HCT116 (cell line): ENCODE results near the gene CDH7. TPM values are rescaled to one million over a fixed set of nuclear protein-coding genes. Genes with fewer than 3 reads are reported as not detected.
A peak's percentile ranks its signal among the peaks of the same experiment; 100 is the strongest.

Experiments
- ATAC-seq: fragments of 200-7000 bp; cut with Tn5 transposase; 2 replicates; pipeline ENCODE4 v1.9.1; 2020; ENCODE audit warnings: mild to moderate bottlenecking, moderate library complexity
- Bru-seq: library from RNA; stranded (reverse); fragments of 400-500 nt; gene quantifications from one replicate; lab custom pipeline; 2021; lab: Mats Ljungman, UMichigan
- BruChase-seq, 2 experiments: library from RNA; stranded (reverse); fragments of 400-500 nt; gene quantifications; one replicate each; lab custom pipeline; 2021; lab: Mats Ljungman, UMichigan
- BruUV-seq: library from RNA; stranded (reverse); fragments of 400-500 nt; replicated peaks from 2 replicates; lab custom pipeline; 2021; lab: Mats Ljungman, UMichigan
- CTCF ChIA-PET: fragments of 300-600 bp; sonication (Branson Sonifier 250); formaldehyde crosslinking; loops from one replicate; lab custom pipeline; 2021; ENCODE audit warnings: antibody characterized with exemption; lab: Charles Lee
- POLR2A ChIA-PET: fragments of 300-600, 350-600 bp; sonication (Branson Sonifier 250); formaldehyde crosslinking; loops from one replicate; lab custom pipeline; 2021; ENCODE audit warnings: antibody characterized with exemption; lab: Charles Lee
- RAD21 ChIA-PET, 2 experiments: fragments of 300-600 bp; sonication (Branson Sonifier 250); formaldehyde crosslinking; loops; one replicate each; lab custom pipeline; 2023; ENCODE audit warnings: low total read pairs in 2 of 2; ENCODE audit not compliant: uncharacterized antibody in 2 of 2, unreplicated experiment in 2 of 2, low non-redundant PET in 1 of 2; lab: Charles Lee
- DNase-seq: peaks from one replicate; pipeline ENCODE4 v3.0.0-alpha.2; 2010; ENCODE audit warnings: low read depth, low spot score
- H2AFZ ChIP-seq: fragments of 200-600 bp; shearing (Covaris generic), sonication (generic); 2 replicates; pipeline ENCODE4 v1.6.1; 2017; ENCODE audit warnings: low read depth, mixed run types, mixed read lengths, antibody characterized with exemption, low read length; ENCODE audit not compliant: poor library complexity, severe bottlenecking
- H3K27ac ChIP-seq: 2 replicates; pipeline ENCODE4 v1.5.1; 2012; ENCODE audit warnings: low read depth, low read length
- H3K27me3 ChIP-seq: fragments of 200-600 bp; sonication (generic); 2 replicates; pipeline ENCODE4 v1.6.1; 2016; ENCODE audit warnings: mixed run types, low read length, mixed read lengths; ENCODE audit not compliant: insufficient read depth
- H3K36me3 ChIP-seq, 2 experiments: fragments of 200-500 bp in 1 of 2; fragments of 200-600 bp in 1 of 2; sonication (Bioruptor generic) in 1 of 2; sonication (generic) in 1 of 2; 2 replicates each; pipeline versions ENCODE4 v1.5.1 to v1.6.1; 2014 to 2016; ENCODE audit warnings: low read length in 2 of 2, inconsistent platforms in 1 of 2, mixed read lengths in 1 of 2, mixed run types in 1 of 2; ENCODE audit not compliant: insufficient read depth in 2 of 2, control insufficient read depth in 1 of 2
- H3K4me1 ChIP-seq, 2 experiments: fragments of 200-600 bp in 1 of 2; sonication (generic) in 1 of 2; 2 replicates each; pipeline versions ENCODE4 v1.5.1 to v1.6.1; 2012 to 2017; ENCODE audit warnings: low read length in 2 of 2, inconsistent platforms in 1 of 2, mild to moderate bottlenecking in 1 of 2, mixed read lengths in 1 of 2, mixed run types in 1 of 2, moderate library complexity in 1 of 2; ENCODE audit not compliant: insufficient read depth in 2 of 2, control insufficient read depth in 1 of 2
- H3K4me2 ChIP-seq: fragments of 200-600 bp; sonication (generic); 2 replicates; pipeline ENCODE4 v1.6.1; 2017; ENCODE audit warnings: mixed run types, low read length, mixed read lengths
- H3K4me3 ChIP-seq, 2 experiments: fragments of 200-600 bp in 1 of 2; sonication (generic) in 1 of 2; replicated peaks in 1 of 2; 2 replicates each; pipeline ENCODE4 v1.5.1; 2011 to 2016; ENCODE audit warnings: low read length in 2 of 2, control low read depth in 1 of 2, low read depth in 1 of 2, mild to moderate bottlenecking in 1 of 2, mixed read lengths in 1 of 2, mixed run types in 1 of 2
- H3K79me2 ChIP-seq: fragments of 200-600 bp; sonication (generic); 2 replicates; pipeline ENCODE4 v1.6.1; 2017; ENCODE audit warnings: mild to moderate bottlenecking, mixed run types, low read length, moderate library complexity, mixed read lengths; ENCODE audit not compliant: insufficient read depth
- H3K9ac ChIP-seq: fragments of 200-600 bp; sonication (generic); 2 replicates; pipeline ENCODE4 v1.6.1; 2016; ENCODE audit warnings: low read length, mixed read lengths
- H3K9me2 ChIP-seq: fragments of 200-600 bp; sonication (generic), shearing (Covaris generic); 2 replicates; pipeline ENCODE4 v1.6.1; 2017; ENCODE audit warnings: mixed run types, mild to moderate bottlenecking, moderate library complexity; ENCODE audit not compliant: insufficient read depth
- H3K9me3 ChIP-seq, 2 experiments: fragments of 200-500 bp in 1 of 2; fragments of 200-600 bp in 1 of 2; sonication (Bioruptor generic) in 1 of 2; sonication (generic) in 1 of 2; 2 replicates each; pipeline ENCODE4 v1.6.1; 2014 to 2017; ENCODE audit warnings: low read length in 2 of 2, mixed read lengths in 2 of 2, inconsistent platforms in 1 of 2, low read depth in 1 of 2, mild to moderate bottlenecking in 1 of 2, mixed run types in 1 of 2, moderate library complexity in 1 of 2; ENCODE audit not compliant: control insufficient read depth in 1 of 2, insufficient read depth in 1 of 2
- H4K20me1 ChIP-seq: fragments of 200-600 bp; sonication (generic), shearing (Covaris generic); 2 replicates; pipeline ENCODE4 v1.6.1; 2017; ENCODE audit warnings: mixed run types, mild to moderate bottlenecking, moderate library complexity; ENCODE audit not compliant: insufficient read depth
- EGR1 ChIP-seq: IDR thresholded peaks from 2 replicates; pipeline ENCODE4 v1.6.1; 2012; ENCODE audit warnings: low read depth
- ELF1 ChIP-seq: IDR thresholded peaks from 2 replicates; pipeline ENCODE4 v1.6.1; 2012; ENCODE audit warnings: low read depth, borderline replicate concordance
- EZH2phosphoT487 ChIP-seq: fragments of 200-600 bp; IDR thresholded peaks from 2 replicates; pipeline ENCODE4 v1.6.1; 2018; ENCODE audit warnings: antibody characterized with exemption, borderline replicate concordance
- FOSL1 ChIP-seq: IDR thresholded peaks from 2 replicates; pipeline ENCODE4 v1.6.1; 2012; ENCODE audit warnings: low read depth
- JUND ChIP-seq: IDR thresholded peaks from 2 replicates; pipeline ENCODE4 v1.6.1; 2012
- MAX ChIP-seq: IDR thresholded peaks from 2 replicates; pipeline ENCODE4 v1.6.1; 2012
- POLR2A ChIP-seq: IDR thresholded peaks from 2 replicates; pipeline ENCODE4 v1.7.0; 2011; ENCODE audit warnings: borderline replicate concordance; ENCODE audit not compliant: insufficient read depth, insufficient read length; ENCODE audit errors: extremely low read depth
- POLR2AphosphoS5 ChIP-seq: IDR thresholded peaks from 2 replicates; pipeline ENCODE4 v1.6.1; 2011; ENCODE audit warnings: mild to moderate bottlenecking, low read depth, low read length, moderate library complexity
- RAD21 ChIP-seq: IDR thresholded peaks from 2 replicates; pipeline ENCODE4 v1.6.1; 2012; ENCODE audit warnings: low read depth, mild to moderate bottlenecking
- SP1 ChIP-seq: IDR thresholded peaks from 2 replicates; pipeline ENCODE4 v1.6.1; 2012; ENCODE audit warnings: low read depth
- TCF7L2 ChIP-seq: IDR thresholded peaks from 2 replicates; pipeline ENCODE4 v1.7.0; 2011; ENCODE audit warnings: borderline replicate concordance, inconsistent platforms; ENCODE audit not compliant: insufficient read depth, insufficient read length; ENCODE audit errors: extremely low read depth
- YY1 ChIP-seq: IDR thresholded peaks from 2 replicates; pipeline ENCODE4 v1.6.1; 2011; ENCODE audit warnings: low read length, low read depth, moderate library complexity, mild to moderate bottlenecking; ENCODE audit not compliant: insufficient replicate concordance; ENCODE audit errors: extremely low read depth
- ZFX ChIP-seq: fragments of 450-650 bp; IDR thresholded peaks from 2 replicates; pipeline ENCODE4 v1.6.1; 2017
- intact Hi-C: fragments of 100-400 bp; cut with micrococcal nuclease; formaldehyde crosslinking; loops from 2 replicates; pipeline ENCODE4 v1.10.0; 2022
- long read RNA-seq: library from polyadenylated mRNA; unstranded; transcript quantifications from one replicate; pipeline ENCODE4 v2.0.0, GENCODE V29; 2021; ENCODE audit not compliant: unreplicated experiment
- polyA plus RNA-seq: library from polyadenylated mRNA; unstranded; fragments of >200 nt; gene quantifications from 2 replicates; pipeline ENCODE4 v1.2.1, GENCODE V29; 2012; ENCODE audit warnings: missing spikeins
- total RNA-seq: library from RNA; stranded (reverse); gene quantifications from one replicate; pipeline ENCODE4 v1.2.1, GENCODE V29; 2021; ENCODE audit not compliant: unreplicated experiment
- TF ChIP-seq, protein P1 (sequence below): IDR thresholded peaks from 2 replicates; pipeline ENCODE4 v1.6.1; 2012
- TF ChIP-seq, protein P2 (sequence below), 3 experiments: fragments of 200-600 bp in 1 of 3; sonication (generic) in 1 of 3; IDR thresholded peaks in 2 of 3; conservative IDR thresholded peaks in 1 of 3; 2 replicates each; pipeline ENCODE4 v1.5.1; 2012 to 2017; ENCODE audit warnings: low read depth in 2 of 3, low read length in 2 of 3, antibody characterized with exemption in 1 of 3, borderline replicate concordance in 1 of 3, control low read depth in 1 of 3, mild to moderate bottlenecking in 1 of 3, mixed read lengths in 1 of 3, mixed run types in 1 of 3, moderate library complexity in 1 of 3; ENCODE audit not compliant: insufficient read depth in 1 of 3

Gene CDH7
- total RNA-seq (not detected), Bru-seq, nascent RNA (percentile 1 among the genes with signal in this experiment), BruChase-seq, experiment 1, labeled RNA remaining after a 6-hour chase (percentile 1 among the genes with signal in this experiment), BruChase-seq, experiment 2, labeled RNA remaining after a 2-hour chase (percentile 1 among the genes with signal in this experiment)
- polyA plus RNA-seq: not detected in 2 replicates
- long read RNA-seq: 0 reads

GRCh38 chr18:65750389-65751154 is at the start of gene CDH7:
Gene CDH7, plus strand, starts transcription at chr18:65751012. Its CDS starts 11,831 bp downstream, at chr18:65762843.
- no peak for ATAC-seq
- H3K4me3 ChIP-seq: no peak within 1 kb of the TSS
- no peak for DNase-seq
- no peaks in the 10 kb centered on the region for H3K9me2 ChIP-seq
- H3K79me2 ChIP-seq: no peaks in the 10 kb centered on the region
- no TSS peak for BruUV-seq
- H2AFZ ChIP-seq: no peak within 1 kb of the TSS
- H3K4me2 ChIP-seq: no peak within 1 kb of the TSS
- RAD21 ChIA-PET: no interaction called here
- intact Hi-C loops: no loop called here
- H3K27ac ChIP-seq: no peak within 1 kb of the TSS
- H3K9me3 ChIP-seq: peaks cover 16 to 22% of the 10 kb centered on the region in 2 experiments; a peak in 3 of 4 replicates
- POLR2A ChIA-PET: no interaction called here
- TF ChIP-seq, protein P1, sequence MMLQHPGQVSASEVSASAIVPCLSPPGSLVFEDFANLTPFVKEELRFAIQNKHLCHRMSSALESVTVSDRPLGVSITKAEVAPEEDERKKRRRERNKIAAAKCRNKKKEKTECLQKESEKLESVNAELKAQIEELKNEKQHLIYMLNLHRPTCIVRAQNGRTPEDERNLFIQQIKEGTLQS: no peak
- no peak for TF ChIP-seq MAX
- CTCF ChIA-PET: no interaction called here
- no peak within 1 kb of the TSS for H3K9ac ChIP-seq
- no peaks in the 10 kb centered on the region for H3K36me3 ChIP-seq
- no peaks in the 10 kb centered on the region for H3K4me1 ChIP-seq
- H3K27me3 ChIP-seq: no peaks in the 10 kb centered on the region
- H4K20me1 ChIP-seq: no peaks in the 10 kb centered on the region

DNA sequence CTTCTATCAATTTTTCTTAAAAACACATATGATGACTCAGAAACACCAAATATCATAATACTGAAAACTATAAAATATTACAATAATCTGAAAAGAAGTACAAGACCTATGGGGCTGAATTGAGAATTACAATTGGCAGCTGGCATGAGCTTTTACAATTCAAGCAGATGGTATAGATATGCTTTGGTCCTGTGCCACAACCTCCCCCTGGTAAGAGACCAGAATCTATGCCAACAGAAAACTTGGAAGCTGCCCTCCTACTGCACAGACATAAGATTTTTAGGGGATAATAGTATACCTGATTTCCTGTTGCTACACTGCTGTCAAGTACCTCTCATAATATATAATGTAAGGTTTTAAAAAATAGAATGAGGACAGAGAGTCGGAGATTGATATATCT is 46.8 kb upstream of the CDH7 start:
- CTCF ChIA-PET: no interaction called here
- H3K27me3 ChIP-seq: no peaks in the 10 kb centered on the region
- no peak overlapping the region for H3K4me3 ChIP-seq
- no peak overlapping the region for H2AFZ ChIP-seq
- no peaks in the 10 kb centered on the region for H3K36me3 ChIP-seq
- no peak for ATAC-seq
- H3K79me2 ChIP-seq: no peaks in the 10 kb centered on the region
- POLR2A ChIA-PET: no interaction called here
- H3K4me2 ChIP-seq: no peak overlapping the region
- no peak for DNase-seq
- H3K9me2 ChIP-seq: no peaks in the 10 kb centered on the region
- peaks cover 15 to 29% of the 10 kb centered on the region in 2 experiments; a peak in 2 of 4 replicates for H3K9me3 ChIP-seq
- H4K20me1 ChIP-seq: no peaks in the 10 kb centered on the region
- H3K27ac ChIP-seq: no peak overlapping the region
- no peak overlapping the region for H3K9ac ChIP-seq
- no TSS peak for BruUV-seq
- intact Hi-C loops: no loop called here
- H3K4me1 ChIP-seq: no peaks in the 10 kb centered on the region
- RAD21 ChIA-PET: no interaction called here
- no peak for TF ChIP-seq ZFX
- no peak for TF ChIP-seq EGR1
- TF ChIP-seq EZH2phosphoT487: no peak
- no peak for TF ChIP-seq FOSL1
- no peak for TF ChIP-seq YY1
- TF ChIP-seq ELF1: no peak
- TF ChIP-seq POLR2A: no peak
- no peak for TF ChIP-seq MAX
- TF ChIP-seq RAD21: no peak
- TF ChIP-seq POLR2AphosphoS5: no peak
- TF ChIP-seq, protein P2, sequence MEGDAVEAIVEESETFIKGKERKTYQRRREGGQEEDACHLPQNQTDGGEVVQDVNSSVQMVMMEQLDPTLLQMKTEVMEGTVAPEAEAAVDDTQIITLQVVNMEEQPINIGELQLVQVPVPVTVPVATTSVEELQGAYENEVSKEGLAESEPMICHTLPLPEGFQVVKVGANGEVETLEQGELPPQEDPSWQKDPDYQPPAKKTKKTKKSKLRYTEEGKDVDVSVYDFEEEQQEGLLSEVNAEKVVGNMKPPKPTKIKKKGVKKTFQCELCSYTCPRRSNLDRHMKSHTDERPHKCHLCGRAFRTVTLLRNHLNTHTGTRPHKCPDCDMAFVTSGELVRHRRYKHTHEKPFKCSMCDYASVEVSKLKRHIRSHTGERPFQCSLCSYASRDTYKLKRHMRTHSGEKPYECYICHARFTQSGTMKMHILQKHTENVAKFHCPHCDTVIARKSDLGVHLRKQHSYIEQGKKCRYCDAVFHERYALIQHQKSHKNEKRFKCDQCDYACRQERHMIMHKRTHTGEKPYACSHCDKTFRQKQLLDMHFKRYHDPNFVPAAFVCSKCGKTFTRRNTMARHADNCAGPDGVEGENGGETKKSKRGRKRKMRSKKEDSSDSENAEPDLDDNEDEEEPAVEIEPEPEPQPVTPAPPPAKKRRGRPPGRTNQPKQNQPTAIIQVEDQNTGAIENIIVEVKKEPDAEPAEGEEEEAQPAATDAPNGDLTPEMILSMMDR (IDR thresholded peaks at IDR 0.05 in 2 of 3, conservative IDR thresholded peaks at IDR 0.05 in 1 of 3; ENCODE audit: borderline replicate concordance in 1 of 3, insufficient read depth in 1 of 3, low read depth in 2 of 3, low read length in 2 of 3): no peak
- TF ChIP-seq TCF7L2: no peak
- TF ChIP-seq SP1: no peak
- no peak for TF ChIP-seq JUND
